PC-9 (cell line): Measurements from ENCODE around the gene CEP162. TPM values are rescaled to one million over a fixed set of nuclear protein-coding genes. Genes with fewer than 3 reads are reported as not detected.
"Not testable (repeated sequence)": the region's sequence is repeated elsewhere in the genome, so short reads cannot be mapped to it uniquely, and the experiment has no call there.

Experiments used
- BruUV-seq: library from RNA; stranded (reverse); fragments of 400-500 nt; replicated peaks from 2 replicates; lab custom pipeline; 2021; lab: Mats Ljungman, UMichigan
- CTCF ChIA-PET: fragments of 300-600 bp; sonication (Branson Sonifier 250); formaldehyde crosslinking; loops from one replicate; lab custom pipeline; 2022; ENCODE audit warnings: antibody characterized with exemption; lab: Charles Lee
- POLR2A ChIA-PET: fragments of 300-600 bp; sonication (Branson Sonifier 250); formaldehyde crosslinking; loops from one replicate; lab custom pipeline; 2022; ENCODE audit warnings: antibody characterized with exemption; ENCODE audit not compliant: unreplicated experiment; lab: Charles Lee
- DNase-seq, 2 experiments: peaks; one replicate each; pipeline versions ENCODE4 v3.0.0 to v3.0.0-alpha.2; 2015 to 2022; ENCODE audit warnings: mixed read lengths in 1 of 2
- H2AFZ ChIP-seq: fragments of 200-600 bp; sonication (generic); 2 replicates; pipeline ENCODE4 v1.8.1; 2017; ENCODE audit warnings: antibody characterized with exemption
- H3F3A ChIP-seq: fragments of 200-600 bp; sonication (generic); 2 replicates; pipeline ENCODE4 v1.8.1; 2017; ENCODE audit warnings: antibody characterized with exemption, mild to moderate bottlenecking, low read depth; ENCODE audit not compliant: insufficient read depth
- H3K27ac ChIP-seq: fragments of 200-600 bp; sonication (generic); 2 replicates; pipeline ENCODE4 v1.6.1; 2016; ENCODE audit warnings: mixed run types
- H3K27me3 ChIP-seq: fragments of 200-600 bp; sonication (generic); 2 replicates; pipeline ENCODE4 v1.6.1; 2016; ENCODE audit warnings: low read depth, mixed run types; ENCODE audit not compliant: insufficient read depth
- H3K36me3 ChIP-seq: fragments of 200-600 bp; sonication (generic); 2 replicates; pipeline ENCODE4 v1.6.1; 2016; ENCODE audit warnings: low read depth, mixed run types
- H3K4me1 ChIP-seq: fragments of 200-600 bp; sonication (generic); replicated peaks from 2 replicates; pipeline ENCODE4 v1.6.1; 2016; ENCODE audit warnings: mixed run types; ENCODE audit not compliant: insufficient read depth
- H3K4me2 ChIP-seq: fragments of 200-600 bp; sonication (generic); 2 replicates; pipeline ENCODE4 v1.6.1; 2017; ENCODE audit warnings: mixed run types
- H3K4me3 ChIP-seq: fragments of 200-600 bp; sonication (generic); 2 replicates; pipeline ENCODE4 v1.6.1; 2016; ENCODE audit warnings: mixed run types
- H3K79me2 ChIP-seq: fragments of 200-600 bp; sonication (generic); 2 replicates; pipeline ENCODE4 v1.6.1; 2017; ENCODE audit warnings: low read depth, mixed run types
- H3K9me2 ChIP-seq: fragments of 200-600 bp; sonication (generic); 2 replicates; pipeline ENCODE4 v1.8.1; 2017; ENCODE audit warnings: mild to moderate bottlenecking; ENCODE audit not compliant: insufficient read depth
- H3K9me3 ChIP-seq: fragments of 200-600 bp; sonication (generic); 2 replicates; pipeline ENCODE4 v1.8.1; 2016; ENCODE audit warnings: low read depth; ENCODE audit not compliant: insufficient read depth
- H4K20me1 ChIP-seq: fragments of 200-600 bp; sonication (generic); 2 replicates; pipeline ENCODE4 v1.8.1; 2017; ENCODE audit not compliant: insufficient read depth
- CTCF ChIP-seq: fragments of 200-600 bp; sonication (generic); conservative IDR thresholded peaks from 2 replicates; pipeline ENCODE4 v1.6.1; 2017; ENCODE audit warnings: mixed run types, antibody characterized with exemption, mild to moderate bottlenecking, moderate library complexity
- EZH2 ChIP-seq: fragments of 200-600 bp; sonication (generic); IDR thresholded peaks from 2 replicates; pipeline ENCODE4 v1.8.0; 2017; ENCODE audit warnings: antibody characterized with exemption, low read depth
- intact Hi-C: fragments of 100-400 bp; cut with micrococcal nuclease; formaldehyde crosslinking; loops from one replicate; pipeline ENCODE4 v1.10.0; 2022; ENCODE audit not compliant: unreplicated experiment
- total RNA-seq: library from RNA; stranded (reverse); gene quantifications from 2 replicates; pipeline ENCODE4 v1.2.3, GENCODE V29; 2021

CEP162 gene
- total RNA-seq, 1 experiment from 2014 or later = 5.8 TPM

- H3K4me2 ChIP-seq = no peak overlapping the region
- H4K20me1 ChIP-seq = no peaks in the 10 kb centered on the region
- DNase-seq = no peak
- BruUV-seq = no TSS peak
- ChIA-PET POLR2A (no interaction called here), CTCF (no interaction called here)
- H3K4me3 ChIP-seq = no peak overlapping the region
- no peaks in the 10 kb centered on the region for H3K4me1 ChIP-seq
- intact Hi-C loops = no loop called here
- H3F3A ChIP-seq = no peaks in the 10 kb centered on the region
- H3K27ac ChIP-seq = no peak overlapping the region
- H3K27me3 ChIP-seq = no peaks in the 10 kb centered on the region
- no peaks in the 10 kb centered on the region for H3K9me2 ChIP-seq
- H3K9me3 ChIP-seq = no peaks in the 10 kb centered on the region
- H3K79me2 ChIP-seq = no peaks in the 10 kb centered on the region
- H2AFZ ChIP-seq = no peak overlapping the region
- no peaks in the 10 kb centered on the region for H3K36me3 ChIP-seq
- no peak for TF ChIP-seq EZH2
- no peak for TF ChIP-seq CTCF
Measured at GRCh38 chr6:84123186-84123585, 104.3 kb downstream of the CEP162 start.

- POLR2A ChIA-PET = no interaction called here
- H3K9me3 ChIP-seq = no peaks in the 10 kb centered on the region
- no peak overlapping the region for H3K27ac ChIP-seq
- no peaks in the 10 kb centered on the region for H3K79me2 ChIP-seq
- H3K27me3 ChIP-seq = no peaks in the 10 kb centered on the region
- DNase-seq = no peak
- no peak overlapping the region for H2AFZ ChIP-seq
- H3K4me1 ChIP-seq = no peaks in the 10 kb centered on the region
- H3K4me2 ChIP-seq = no peak overlapping the region
- H3K36me3 ChIP-seq = no peaks in the 10 kb centered on the region
- no peaks in the 10 kb centered on the region for H4K20me1 ChIP-seq
- no peak; the same call in 1 of the 2 replicates for TF ChIP-seq CTCF
- no peak for TF ChIP-seq EZH2
- H3K9me2 ChIP-seq = no peaks in the 10 kb centered on the region
- H3F3A ChIP-seq = no peaks in the 10 kb centered on the region
- no peak overlapping the region for H3K4me3 ChIP-seq
- intact Hi-C loops = no loop called here
- CTCF ChIA-PET = no interaction called here
- BruUV-seq = no TSS peak
Measured at GRCh38 chr6:84119277-84119676, 108.2 kb downstream of the CEP162 start.

GRCh38 chr6:84118191-84118590, 109.3 kb downstream of the CEP162 start:
- ChIA-PET POLR2A (no interaction called here), CTCF (interaction anchor here (0.6 kb wide), 1 partner anchor 9 kb away, joined by 3 read pairs; no protein-coding TSS in a partner anchor)

GRCh38 chr6:84114933-84115594, 112.4 kb downstream of the CEP162 start:
- H3F3A ChIP-seq, H4K20me1 ChIP-seq, BruUV-seq, H3K27ac ChIP-seq, intact Hi-C loops, H3K4me1 ChIP-seq, H3K4me2 ChIP-seq, H3K9me3 ChIP-seq, H3K36me3 ChIP-seq, CTCF ChIA-PET, H3K9me2 ChIP-seq, H3K4me3 ChIP-seq, POLR2A ChIA-PET, H3K27me3 ChIP-seq, H3K79me2 ChIP-seq, H2AFZ ChIP-seq, DNase-seq: not testable (repeated sequence)

More at GRCh38 chr6:84118191-84118590, 109.3 kb downstream of the CEP162 start:
- H4K20me1 ChIP-seq = no peaks in the 10 kb centered on the region
- H3K79me2 ChIP-seq = no peaks in the 10 kb centered on the region
- no peaks in the 10 kb centered on the region for H3K36me3 ChIP-seq
- TF ChIP-seq EZH2 (no peak), CTCF (no peak)
- H3K9me3 ChIP-seq = no peaks in the 10 kb centered on the region
- no peaks in the 10 kb centered on the region for H3F3A ChIP-seq
- no peak for DNase-seq
- H3K27me3 ChIP-seq = no peaks in the 10 kb centered on the region
- BruUV-seq = no TSS peak
- H3K4me1 ChIP-seq = no peaks in the 10 kb centered on the region
- H3K9me2 ChIP-seq = no peaks in the 10 kb centered on the region
- H3K4me3 ChIP-seq = no peak overlapping the region
- no peak overlapping the region for H3K4me2 ChIP-seq
- intact Hi-C loops = no loop called here
- H2AFZ ChIP-seq = no peak overlapping the region
- no peak overlapping the region for H3K27ac ChIP-seq

- CTCF ChIA-PET, H3K9me3 ChIP-seq, H3K4me2 ChIP-seq, intact Hi-C loops, H3K27me3 ChIP-seq, H3K4me3 ChIP-seq, DNase-seq, H3F3A ChIP-seq, H3K4me1 ChIP-seq, H3K36me3 ChIP-seq, H3K27ac ChIP-seq, H3K9me2 ChIP-seq, H4K20me1 ChIP-seq, POLR2A ChIA-PET, H2AFZ ChIP-seq, BruUV-seq, H3K79me2 ChIP-seq: not testable (repeated sequence)
Measured at GRCh38 chr6:84111351-84111750, 116.1 kb downstream of the CEP162 start.
